IMR-90 (cell line): ENCODE results near the gene ITGA6.

ENCODE experiments used
- CEBPB ChIP-seq: IDR thresholded peaks from 2 replicates; pipeline ENCODE4 v1.6.1; 2012; ENCODE audit warnings: low read depth, low read length, improper control_type of control experiment
- MXI1 ChIP-seq: IDR thresholded peaks from 2 replicates; pipeline ENCODE4 v1.6.1; 2012; ENCODE audit warnings: low read depth, mild to moderate bottlenecking, low read length, moderate library complexity, borderline replicate concordance
- NFE2L2 ChIP-seq: fragments of 150-350 bp; IDR thresholded peaks from 2 replicates; pipeline ENCODE4 v1.6.1; 2016; ENCODE audit warnings: low read depth, mild to moderate bottlenecking, low read length
- POLR2A ChIP-seq: IDR thresholded peaks from 2 replicates; pipeline ENCODE4 v1.6.1; 2012; ENCODE audit warnings: mild to moderate bottlenecking, low read depth, low read length
- RFX5 ChIP-seq: IDR thresholded peaks from 2 replicates; pipeline ENCODE4 v1.8.0; 2012; ENCODE audit warnings: low read depth, mild to moderate bottlenecking, low read length, moderate library complexity
- TF ChIP-seq, protein P1 (sequence below): conservative IDR thresholded peaks from 2 replicates; pipeline ENCODE4 v1.5.1; 2012; ENCODE audit warnings: mild to moderate bottlenecking, low read depth, low read length, improper control_type of control experiment
- TF ChIP-seq, protein P2 (sequence below): fragments of 150-350 bp; IDR thresholded peaks from 2 replicates; pipeline ENCODE4 v1.6.1; 2017; ENCODE audit warnings: mild to moderate bottlenecking, antibody characterized with exemption, low read length, low read depth
- TF ChIP-seq, protein P3 (sequence below): fragments of 150-350 bp; IDR thresholded peaks from 2 replicates; pipeline ENCODE4 v1.6.1; 2016; ENCODE audit warnings: low read depth, mild to moderate bottlenecking, low read length, moderate library complexity, borderline replicate concordance

DNA sequence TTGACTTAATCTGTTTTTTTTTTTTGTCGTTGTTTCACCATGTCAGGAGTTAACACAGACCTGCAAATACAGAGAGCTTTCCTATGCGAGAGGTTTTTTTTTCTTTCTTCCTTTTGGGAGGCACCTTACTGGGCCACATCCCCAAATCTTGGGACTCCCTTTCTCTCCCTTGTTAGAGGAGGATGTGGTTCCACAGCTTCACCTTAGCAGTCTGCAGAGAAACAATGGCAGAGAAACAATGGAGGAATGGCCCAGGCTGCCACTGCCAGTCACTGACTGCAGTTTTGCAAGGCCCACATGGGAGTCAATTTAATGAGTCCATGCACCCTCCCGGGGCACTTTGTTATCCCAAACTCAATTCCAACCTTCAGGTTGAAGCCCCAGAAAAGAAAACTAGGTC lies 107.7 kb downstream of the ITGA6 start:
- TF ChIP-seq RFX5 (no peak), POLR2A (no peak), CEBPB (no peak), NFE2L2 (no peak), MXI1 (no peak)
- TF ChIP-seq, protein P1, sequence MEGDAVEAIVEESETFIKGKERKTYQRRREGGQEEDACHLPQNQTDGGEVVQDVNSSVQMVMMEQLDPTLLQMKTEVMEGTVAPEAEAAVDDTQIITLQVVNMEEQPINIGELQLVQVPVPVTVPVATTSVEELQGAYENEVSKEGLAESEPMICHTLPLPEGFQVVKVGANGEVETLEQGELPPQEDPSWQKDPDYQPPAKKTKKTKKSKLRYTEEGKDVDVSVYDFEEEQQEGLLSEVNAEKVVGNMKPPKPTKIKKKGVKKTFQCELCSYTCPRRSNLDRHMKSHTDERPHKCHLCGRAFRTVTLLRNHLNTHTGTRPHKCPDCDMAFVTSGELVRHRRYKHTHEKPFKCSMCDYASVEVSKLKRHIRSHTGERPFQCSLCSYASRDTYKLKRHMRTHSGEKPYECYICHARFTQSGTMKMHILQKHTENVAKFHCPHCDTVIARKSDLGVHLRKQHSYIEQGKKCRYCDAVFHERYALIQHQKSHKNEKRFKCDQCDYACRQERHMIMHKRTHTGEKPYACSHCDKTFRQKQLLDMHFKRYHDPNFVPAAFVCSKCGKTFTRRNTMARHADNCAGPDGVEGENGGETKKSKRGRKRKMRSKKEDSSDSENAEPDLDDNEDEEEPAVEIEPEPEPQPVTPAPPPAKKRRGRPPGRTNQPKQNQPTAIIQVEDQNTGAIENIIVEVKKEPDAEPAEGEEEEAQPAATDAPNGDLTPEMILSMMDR, result no peak
- TF ChIP-seq, protein P2, sequence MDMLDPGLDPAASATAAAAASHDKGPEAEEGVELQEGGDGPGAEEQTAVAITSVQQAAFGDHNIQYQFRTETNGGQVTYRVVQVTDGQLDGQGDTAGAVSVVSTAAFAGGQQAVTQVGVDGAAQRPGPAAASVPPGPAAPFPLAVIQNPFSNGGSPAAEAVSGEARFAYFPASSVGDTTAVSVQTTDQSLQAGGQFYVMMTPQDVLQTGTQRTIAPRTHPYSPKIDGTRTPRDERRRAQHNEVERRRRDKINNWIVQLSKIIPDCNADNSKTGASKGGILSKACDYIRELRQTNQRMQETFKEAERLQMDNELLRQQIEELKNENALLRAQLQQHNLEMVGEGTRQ, result no peak
- TF ChIP-seq, protein P3, sequence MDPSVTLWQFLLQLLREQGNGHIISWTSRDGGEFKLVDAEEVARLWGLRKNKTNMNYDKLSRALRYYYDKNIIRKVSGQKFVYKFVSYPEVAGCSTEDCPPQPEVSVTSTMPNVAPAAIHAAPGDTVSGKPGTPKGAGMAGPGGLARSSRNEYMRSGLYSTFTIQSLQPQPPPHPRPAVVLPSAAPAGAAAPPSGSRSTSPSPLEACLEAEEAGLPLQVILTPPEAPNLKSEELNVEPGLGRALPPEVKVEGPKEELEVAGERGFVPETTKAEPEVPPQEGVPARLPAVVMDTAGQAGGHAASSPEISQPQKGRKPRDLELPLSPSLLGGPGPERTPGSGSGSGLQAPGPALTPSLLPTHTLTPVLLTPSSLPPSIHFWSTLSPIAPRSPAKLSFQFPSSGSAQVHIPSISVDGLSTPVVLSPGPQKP, result no peak
